22Rv1 (cell line): ENCODE data around the gene IL17REL.

Experiments used
- CTCF ChIP-seq: fragments of 450-650 bp; IDR thresholded peaks from 2 replicates; pipeline ENCODE4 v1.5.1; 2017; ENCODE audit warnings: mild to moderate bottlenecking
- ZFX ChIP-seq: fragments of 450-650 bp; IDR thresholded peaks from 2 replicates; pipeline ENCODE4 v1.6.1; 2017; ENCODE audit warnings: antibody characterized with exemption, borderline replicate concordance

- TF ChIP-seq CTCF (no peak), ZFX (no peak)
Measured at GRCh38 chr22:49958366-49958921, 54.1 kb downstream of the IL17REL start.
